Measurements from ENCODE around the gene KRTAP4-6. TPM values are rescaled to one million over a fixed set of nuclear protein-coding genes. Genes with fewer than 3 reads are reported as not detected.
"Not testable (repeated sequence)": the region's sequence is repeated elsewhere in the genome, so short reads cannot be mapped to it uniquely, and the experiment has no call there.

The KRTAP4-6 gene
- total RNA-seq, 4 donors from 2014 or later: not detected

DNA sequence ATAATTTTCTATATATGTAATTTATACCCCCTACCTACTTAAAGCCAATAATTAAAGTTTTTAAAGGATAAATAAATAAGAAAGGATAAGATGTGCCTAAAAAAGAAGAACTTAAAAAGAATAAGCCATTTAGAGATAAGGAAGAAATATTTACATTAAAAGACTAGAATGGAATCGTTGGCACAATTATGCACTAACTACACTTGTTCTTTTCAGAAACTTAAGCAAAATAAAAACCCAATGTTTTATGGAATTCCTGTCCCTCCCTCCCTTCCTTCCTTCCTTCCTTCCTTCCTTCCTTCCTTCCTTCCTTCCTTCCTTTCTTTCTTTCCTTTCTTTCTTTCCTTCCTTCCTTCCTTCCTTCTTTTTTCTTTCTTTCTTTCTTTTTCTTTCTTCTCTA is 4.5 kb upstream of the KRTAP4-6 start:
- DNase-seq (ENCODE audit: low spot score): no peak
- no peak for ATAC-seq (ENCODE audit: low FRiP score)
- TF ChIP-seq, protein P1, sequence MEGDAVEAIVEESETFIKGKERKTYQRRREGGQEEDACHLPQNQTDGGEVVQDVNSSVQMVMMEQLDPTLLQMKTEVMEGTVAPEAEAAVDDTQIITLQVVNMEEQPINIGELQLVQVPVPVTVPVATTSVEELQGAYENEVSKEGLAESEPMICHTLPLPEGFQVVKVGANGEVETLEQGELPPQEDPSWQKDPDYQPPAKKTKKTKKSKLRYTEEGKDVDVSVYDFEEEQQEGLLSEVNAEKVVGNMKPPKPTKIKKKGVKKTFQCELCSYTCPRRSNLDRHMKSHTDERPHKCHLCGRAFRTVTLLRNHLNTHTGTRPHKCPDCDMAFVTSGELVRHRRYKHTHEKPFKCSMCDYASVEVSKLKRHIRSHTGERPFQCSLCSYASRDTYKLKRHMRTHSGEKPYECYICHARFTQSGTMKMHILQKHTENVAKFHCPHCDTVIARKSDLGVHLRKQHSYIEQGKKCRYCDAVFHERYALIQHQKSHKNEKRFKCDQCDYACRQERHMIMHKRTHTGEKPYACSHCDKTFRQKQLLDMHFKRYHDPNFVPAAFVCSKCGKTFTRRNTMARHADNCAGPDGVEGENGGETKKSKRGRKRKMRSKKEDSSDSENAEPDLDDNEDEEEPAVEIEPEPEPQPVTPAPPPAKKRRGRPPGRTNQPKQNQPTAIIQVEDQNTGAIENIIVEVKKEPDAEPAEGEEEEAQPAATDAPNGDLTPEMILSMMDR (IDR thresholded peaks at IDR 0.05): no peak

DNA sequence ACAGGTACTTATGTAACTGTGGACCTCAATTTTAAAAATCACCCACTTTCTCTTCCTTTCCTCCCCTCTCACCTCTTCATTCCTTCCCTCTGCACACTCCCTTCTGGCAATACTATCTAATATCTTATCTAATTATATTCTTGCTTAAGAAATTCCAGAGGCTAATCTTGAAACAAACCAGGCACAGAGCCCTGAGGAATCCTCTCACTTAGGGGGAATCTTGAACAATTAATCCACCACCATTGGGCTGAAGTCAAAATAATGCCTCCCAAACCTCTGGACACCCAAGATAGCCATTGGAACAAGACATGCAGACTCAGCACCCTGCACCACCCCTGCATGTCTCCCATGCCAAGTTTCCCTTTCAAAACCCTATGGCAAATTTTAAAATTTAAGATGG is 1.0 kb upstream of the KRTAP4-6 start:
- DNase-seq (ENCODE audit: low spot score) (no peak), ATAC-seq (ENCODE audit: low FRiP score) (no peak)
- TF ChIP-seq, protein P1 (IDR thresholded peaks at IDR 0.05): no peak

DNA sequence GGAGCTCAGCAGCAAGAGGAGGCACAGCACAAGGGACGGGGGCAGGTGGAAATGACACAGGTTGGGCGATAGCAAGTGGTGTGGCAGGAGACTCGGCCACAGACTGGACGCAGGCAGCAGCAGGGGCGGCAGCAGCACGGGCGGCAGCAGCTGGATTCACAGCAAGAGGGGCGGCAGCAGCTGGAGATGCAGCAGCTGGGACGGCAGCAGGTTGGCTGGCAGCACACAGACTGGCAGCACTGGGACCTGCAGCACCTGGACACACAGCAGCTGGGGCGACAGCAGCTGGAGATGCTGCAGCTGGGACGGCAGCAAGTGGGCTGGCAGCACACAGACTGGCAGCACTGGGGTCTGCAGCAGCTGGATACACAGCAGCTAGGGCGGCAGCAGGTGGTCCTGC is 479 bp downstream of the KRTAP4-6 start:
- not testable (repeated sequence) for ATAC-seq (ENCODE audit: low FRiP score); DNase-seq (ENCODE audit: low spot score)

DNA sequence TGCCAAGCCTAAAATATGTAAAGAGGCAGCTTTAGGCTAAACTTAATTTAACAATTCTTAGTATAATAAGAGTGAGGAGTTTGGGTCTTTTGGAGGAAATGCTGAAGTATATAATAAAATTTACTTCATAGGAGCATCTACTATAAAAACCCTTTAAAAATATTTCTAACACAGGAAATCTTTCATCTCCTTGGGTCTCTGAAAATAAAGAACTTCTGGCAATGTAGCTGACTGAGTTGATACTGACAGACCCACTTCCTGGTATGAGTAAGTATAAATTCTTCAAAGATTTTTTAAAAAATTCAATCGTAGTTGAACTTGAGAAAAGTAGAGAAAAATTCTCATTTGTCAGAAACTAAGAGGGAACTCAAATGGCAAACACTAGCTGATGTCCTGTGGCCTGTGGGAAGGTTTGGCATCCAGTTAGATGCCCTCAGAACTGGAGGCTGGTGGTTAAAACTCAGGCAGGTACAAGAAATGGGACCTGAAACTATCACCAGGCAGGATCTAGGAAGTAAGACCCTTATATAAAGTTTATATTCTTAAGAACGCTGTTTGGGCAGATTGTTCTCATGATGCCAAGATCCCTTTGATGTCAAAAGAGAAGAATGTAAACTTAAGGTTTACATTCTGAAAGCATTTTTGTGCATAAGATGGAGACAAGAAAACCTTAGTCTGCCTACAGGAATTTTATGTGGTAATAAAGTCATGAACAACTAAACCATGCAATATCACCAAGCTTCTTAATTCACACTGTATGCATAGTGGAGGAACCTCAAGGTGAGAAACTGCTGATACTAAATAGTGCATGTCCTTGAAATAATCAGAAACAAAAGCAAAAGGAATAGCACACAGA is 6.2 kb downstream of the KRTAP4-6 start:
- TF ChIP-seq, protein P1 (IDR thresholded peaks at IDR 0.05): no peak
- DNase-seq (ENCODE audit: low spot score) (no peak), ATAC-seq (ENCODE audit: low FRiP score) (no peak)

DNA sequence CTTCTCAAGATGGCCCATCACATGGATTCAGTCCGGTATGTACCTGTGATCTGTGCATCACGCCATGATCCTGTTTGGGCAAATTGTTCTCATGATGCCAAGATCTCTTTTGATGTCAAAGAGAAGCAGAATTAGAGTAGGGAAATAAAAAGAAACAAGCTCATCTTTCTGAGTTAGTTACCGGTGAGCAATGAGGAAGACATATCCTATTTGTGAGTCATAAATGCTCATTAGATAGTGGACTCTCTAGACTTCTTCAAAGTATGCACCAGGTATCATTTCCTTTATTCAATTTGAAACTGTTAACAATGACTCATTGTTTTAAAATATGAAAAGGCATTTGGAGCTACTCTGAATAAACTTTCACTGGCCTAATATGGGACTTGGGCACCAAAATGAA is 8.4 kb downstream of the KRTAP4-6 start:
- TF ChIP-seq, protein P1 (IDR thresholded peaks at IDR 0.05): no peak
- ATAC-seq (ENCODE audit: low FRiP score) (no peak), DNase-seq (ENCODE audit: low spot score) (no peak)

DNA sequence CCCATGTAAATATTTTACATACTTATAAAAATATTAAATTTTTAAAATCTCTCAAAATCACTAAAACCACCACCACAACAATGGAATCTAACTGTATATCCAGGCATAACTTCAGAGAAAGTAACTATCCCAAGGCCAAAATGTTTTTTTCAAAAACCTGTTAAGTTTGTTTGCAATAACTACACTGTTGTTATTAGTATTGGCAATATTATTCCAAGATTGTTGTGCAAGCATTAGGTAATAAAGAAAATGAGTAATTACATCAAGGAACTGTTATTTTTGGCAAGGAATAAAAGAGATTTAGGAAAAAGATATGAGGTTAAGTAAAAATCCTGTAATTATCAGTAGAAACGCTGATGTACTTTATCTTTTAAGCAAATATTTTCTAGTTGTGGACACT is 13.0 kb downstream of the KRTAP4-6 start:
- DNase-seq (ENCODE audit: low spot score) (no peak), ATAC-seq (ENCODE audit: low FRiP score) (no peak)
- TF ChIP-seq, protein P1 (IDR thresholded peaks at IDR 0.05): no peak

DNA sequence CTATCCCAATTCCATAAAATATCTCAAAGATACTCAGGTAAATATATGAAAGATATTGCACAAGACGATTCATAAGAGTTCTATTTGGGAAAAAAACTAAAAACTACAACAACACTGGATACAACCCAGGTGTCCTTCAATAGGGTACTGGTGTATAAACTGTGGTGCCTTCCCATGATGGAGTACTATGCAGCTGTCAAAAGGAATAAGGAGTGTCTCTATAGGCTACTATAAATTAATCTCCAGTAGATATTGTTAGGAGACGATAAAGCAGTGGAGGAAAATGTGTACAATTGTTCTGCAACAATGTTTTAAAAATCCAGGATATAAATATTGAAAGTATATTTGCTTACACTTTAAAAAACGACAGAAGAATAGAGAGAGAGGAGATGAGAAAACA is 13.9 kb downstream of the KRTAP4-6 start:
- no peak for ATAC-seq (ENCODE audit: low FRiP score)
- DNase-seq (ENCODE audit: low spot score): no peak
- TF ChIP-seq, protein P1 (IDR thresholded peaks at IDR 0.05): no peak

Data from omental fat pad (tissue), 4 donors.